IMR-90 (cell line): ENCODE data around the gene CAMK2G. TPM values are rescaled to one million over a fixed set of nuclear protein-coding genes. Genes with fewer than 3 reads are reported as not detected.

Source experiments
- ATAC-seq: fragments of 200-7000 bp; cut with Tn5 transposase; 2 replicates; pipeline ENCODE4 v1.9.1; 2020; ENCODE audit warnings: low read depth, mild to moderate bottlenecking, moderate library complexity
- BruUV-seq: library from RNA; stranded (reverse); fragments of 400-500 nt; replicated peaks from 2 replicates; lab custom pipeline; 2021; lab: Mats Ljungman, UMichigan
- CTCF ChIA-PET: fragments of 300-600 bp; formaldehyde crosslinking; extraction: SDS; loops from one replicate; lab custom pipeline; 2021; ENCODE audit warnings: antibody characterized with exemption; lab: Yijun Ruan, JAX
- POLR2A ChIA-PET: fragments of 300-600 bp; sonication (Branson Sonifier 250); formaldehyde crosslinking; loops from one replicate; lab custom pipeline; 2022; ENCODE audit warnings: antibody characterized with exemption; ENCODE audit not compliant: unreplicated experiment; lab: Charles Lee
- DNase-seq: peaks from one replicate; pipeline ENCODE4 v3.0.0; 2013
- H2AFZ ChIP-seq: replicated peaks from 2 replicates; pipeline ENCODE3; 2013; ENCODE audit warnings: low read length, mild to moderate bottlenecking; ENCODE audit not compliant: poor library complexity
- H2AK5ac ChIP-seq: 2 replicates; pipeline ENCODE4 v1.6.1; 2013; ENCODE audit warnings: low read depth, low read length, inconsistent platforms
- H2AK9ac ChIP-seq: replicated peaks from 2 replicates; pipeline ENCODE3; 2013; ENCODE audit warnings: mild to moderate bottlenecking, low read depth, low read length, moderate library complexity; ENCODE audit not compliant: poor library complexity
- H2BK120ac ChIP-seq: 2 replicates; pipeline ENCODE4 v1.6.1; 2013; ENCODE audit warnings: low read depth, low read length, inconsistent platforms
- H2BK15ac ChIP-seq: 3 replicates; pipeline ENCODE4 v1.6.1; 2013; ENCODE audit warnings: low read depth, low read length, inconsistent platforms
- H2BK20ac ChIP-seq: 2 replicates; pipeline ENCODE4 v1.6.1; 2013; ENCODE audit warnings: low read depth, mild to moderate bottlenecking, inconsistent platforms, low read length, moderate library complexity
- H2BK5ac ChIP-seq: 2 replicates; pipeline ENCODE4 v1.6.1; 2013; ENCODE audit warnings: mild to moderate bottlenecking, low read depth, low read length, inconsistent platforms; ENCODE audit not compliant: poor library complexity, severe bottlenecking
- H3K14ac ChIP-seq: replicated peaks from 2 replicates; pipeline ENCODE4 v1.6.1; 2013; ENCODE audit warnings: low read depth, low read length, inconsistent platforms
- H3K18ac ChIP-seq: 2 replicates; pipeline ENCODE4 v1.6.1; 2013; ENCODE audit warnings: low read depth, low read length, control low read depth
- H3K23ac ChIP-seq: 2 replicates; pipeline ENCODE4 v1.6.1; 2013; ENCODE audit warnings: low read depth, low read length, inconsistent platforms
- H3K27ac ChIP-seq: 2 replicates; pipeline ENCODE4 v1.5.1; 2013; ENCODE audit warnings: mild to moderate bottlenecking, control low read depth, low read length; ENCODE audit not compliant: insufficient read depth
- H3K27me3 ChIP-seq: 2 replicates; pipeline ENCODE4 v1.6.1; 2013; ENCODE audit warnings: low read length; ENCODE audit not compliant: control insufficient read depth, insufficient read depth
- H3K36me3 ChIP-seq: 2 replicates; pipeline ENCODE4 v1.6.1; 2013; ENCODE audit warnings: low read length, mixed read lengths; ENCODE audit not compliant: control insufficient read depth, insufficient read depth
- H3K4ac ChIP-seq: 2 replicates; pipeline ENCODE4 v1.6.1; 2013; ENCODE audit warnings: low read depth, low read length, inconsistent platforms
- H3K4me1 ChIP-seq: 2 replicates; pipeline ENCODE4 v1.6.1; 2013; ENCODE audit warnings: low read length, mixed read lengths; ENCODE audit not compliant: control insufficient read depth, insufficient read depth
- H3K4me2 ChIP-seq: 2 replicates; pipeline ENCODE4 v1.6.1; 2013; ENCODE audit warnings: low read depth, mild to moderate bottlenecking, control low read depth, low read length, moderate library complexity
- H3K4me3 ChIP-seq: 2 replicates; pipeline ENCODE4 v1.5.1; 2013; ENCODE audit warnings: low read depth, mild to moderate bottlenecking, control low read depth, low read length, moderate library complexity; ENCODE audit not compliant: insufficient read depth
- H3K56ac ChIP-seq: 2 replicates; pipeline ENCODE4 v1.6.1; 2013; ENCODE audit warnings: low read length, inconsistent platforms; ENCODE audit not compliant: insufficient read depth; ENCODE audit errors: extremely low read depth
- H3K79me1 ChIP-seq, 2 experiments: 2 replicates each; pipeline ENCODE4 v1.6.1; 2013; ENCODE audit warnings: low read length in 2 of 2, inconsistent platforms in 1 of 2, low read depth in 1 of 2
- H3K9ac ChIP-seq: 2 replicates; pipeline ENCODE4 v1.6.1; 2013; ENCODE audit warnings: low read depth, low read length, control low read depth
- H3K9me1 ChIP-seq: 2 replicates; pipeline ENCODE4 v1.6.1; 2013; ENCODE audit warnings: low read length, inconsistent platforms; ENCODE audit not compliant: insufficient read depth
- H3K9me3 ChIP-seq: 2 replicates; pipeline ENCODE4 v1.6.1; 2013; ENCODE audit warnings: low read length; ENCODE audit not compliant: control insufficient read depth, insufficient read depth
- H4K20me1 ChIP-seq: 2 replicates; pipeline ENCODE4 v1.6.1; 2013; ENCODE audit warnings: low read length, inconsistent platforms; ENCODE audit not compliant: insufficient read depth
- H4K5ac ChIP-seq: 2 replicates; pipeline ENCODE4 v1.6.1; 2013; ENCODE audit warnings: mild to moderate bottlenecking, low read depth, low read length, control low read depth
- H4K8ac ChIP-seq, 2 experiments: 2 replicates each; pipeline ENCODE4 v1.6.1; 2013; ENCODE audit warnings: low read depth in 2 of 2, low read length in 2 of 2, control low read depth in 1 of 2, inconsistent platforms in 1 of 2
- H4K91ac ChIP-seq: 2 replicates; pipeline ENCODE4 v1.6.1; 2013; ENCODE audit warnings: low read depth, low read length, inconsistent platforms; ENCODE audit not compliant: insufficient read depth
- POLR2A ChIP-seq: IDR thresholded peaks from 2 replicates; pipeline ENCODE4 v1.6.1; 2012; ENCODE audit warnings: mild to moderate bottlenecking, low read depth, low read length
- SMC3 ChIP-seq: fragments of 150-350 bp; IDR thresholded peaks from 2 replicates; pipeline ENCODE4 v1.6.1; 2016; ENCODE audit warnings: low read depth, mild to moderate bottlenecking, antibody characterized with exemption, low read length, moderate library complexity
- WGBS, 2 experiments: methylation state at CpG; one replicate each; pipeline versions ENCODE4 v1.1.5 to v1.1.7; 2013; ENCODE audit warnings: missing lambda C conversion rate in 2 of 2; ENCODE audit not compliant: insufficient read length in 1 of 2; ENCODE audit errors: extremely low coverage in 2 of 2; 5-methylcytosine and 5-hydroxymethylcytosine counted together
- dilution Hi-C: fragments of 300-500 bp; cut with HindIII; formaldehyde crosslinking; loops from one replicate; pipeline ENCODE4 v1.14.3; 2018; ENCODE audit warnings: low sequenced_read_pairs; ENCODE audit not compliant: unreplicated experiment
- in situ Hi-C: fragments of 300-500 bp; cut with MboI; formaldehyde crosslinking; loops from 3 replicates; pipeline ENCODE4 v1.14.3; 2019; ENCODE audit warnings: low sequenced_read_pairs, inconsistent platforms, mixed read lengths
- intact Hi-C: fragments of 100-400 bp; cut with micrococcal nuclease; formaldehyde crosslinking; loops from 2 replicates; pipeline ENCODE4 v1.10.0; 2022
- microRNA-seq, 2 experiments: library from miRNA; stranded (forward) in 1 of 2; unstranded in 1 of 2; fragments of 10-50 nt in 1 of 2; fragments of <30 nt in 1 of 2; gene quantifications in 1 of 2; microRNA quantifications in 1 of 2; one replicate each; pipeline versions ENCODE3 to v1.1.0; 2013 to 2020; ENCODE audit not compliant: insufficient read depth in 1 of 2, insufficient read length in 1 of 2, unreplicated experiment in 1 of 2
- polyA plus RNA-seq, 3 experiments: library from polyadenylated mRNA; depleted of rRNA; stranded (reverse); fragments of >200 nt; gene quantifications; 2 replicates each; pipeline ENCODE4 v1.2.3, GENCODE V29; 2012; ENCODE audit warnings: low replicate concordance in 1 of 3
- small RNA-seq, 5 experiments: library from RNA; depleted of rRNA; stranded (forward); fragments of <200 nt; gene quantifications; one replicate each; pipeline ENCODE3, GENCODE V24; 2012
- total RNA-seq: library from RNA; depleted of rRNA; stranded (reverse); fragments of >200 nt; gene quantifications from 2 replicates; pipeline ENCODE4 v1.2.3, GENCODE V29; 2012; rRNA removed

CAMK2G gene
- total and polyA plus RNA-seq, 2 of the 4 experiments (the other 2 are of a cell fraction) = 20.4 to 25.4 TPM

- WGBS, 2 experiments = 17% methylated on average over 2 of the region's 2 CpGs; no CpG with 5 or more reads in 1 of the 2 experiments
- TF ChIP-seq SMC3 = 0 out of 2 replicates have a peak, but pooled peaks have one; percentile 2
- no peak for TF ChIP-seq POLR2A
- DNase-seq = peak; percentile 53
- ATAC-seq = peak; percentile 64
- no peaks in the 10 kb centered on the region for H3K9me3 ChIP-seq
- BruUV-seq = no TSS peak
- no peak overlapping the region for H2BK120ac ChIP-seq
- ChIA-PET CTCF (no interaction called here), POLR2A (no interaction called here)
- peaks cover 71% of the 10 kb centered on the region for H3K36me3 ChIP-seq
- H2BK5ac ChIP-seq = peak overlapping the region; percentile 1
- no peak overlapping the region for H3K56ac ChIP-seq
- no peak overlapping the region for H3K4me3 ChIP-seq
- H3K27me3 ChIP-seq = no peaks in the 10 kb centered on the region
- H4K91ac ChIP-seq = no peak overlapping the region
- H3K14ac ChIP-seq = no peak overlapping the region
- in situ Hi-C loops = no loop called here
- no peak overlapping the region for H3K4me2 ChIP-seq
- no peak overlapping the region; the same call in 1 of the 2 replicates for H3K23ac ChIP-seq
- H3K18ac ChIP-seq = no peak overlapping the region
- H4K20me1 ChIP-seq = peaks cover 33% of the 10 kb centered on the region
- peak overlapping the region in 1 of 2 experiments; percentile 26; a peak in 1 of 4 replicates for H4K8ac ChIP-seq
- peaks cover 57 to 77% of the 10 kb centered on the region in 2 experiments for H3K79me1 ChIP-seq
- peaks cover 27% of the 10 kb centered on the region for H3K9me1 ChIP-seq
- no peak overlapping the region for H2BK20ac ChIP-seq
- H3K9ac ChIP-seq = no peak overlapping the region
- dilution Hi-C loops = no loop called here
- H3K4me1 ChIP-seq = peaks cover 11% of the 10 kb centered on the region
- H3K4ac ChIP-seq = no peak overlapping the region
- no peak overlapping the region for H4K5ac ChIP-seq
- no peak overlapping the region for H2BK15ac ChIP-seq
- H2AFZ ChIP-seq = no peak overlapping the region
- H2AK9ac ChIP-seq = no peak overlapping the region
- no peak overlapping the region for H2AK5ac ChIP-seq
- intact Hi-C loops = no loop called here
- H3K27ac ChIP-seq = no peak overlapping the region
These were observed 111.4 kb downstream of the CAMK2G start for GRCh38 chr10:73762915-73763314.

Small RNA genes lying within 50 kb of the gene (microRNA-seq; reads per million reads assigned to microRNA genes)
- gene AC022400.9 (ENCODE audit: insufficient read depth, insufficient read length) = not detected
- not detected for gene ZSWIM8-AS1 (ENCODE audit: insufficient read depth, insufficient read length)

Small RNA genes lying within 50 kb of the gene (small RNA-seq; reads per million reads assigned to genes)
- gene AC022400.9 (0 reads per million in 5 experiments), gene ZSWIM8-AS1 (0 reads per million in 5 experiments)

Other genes with a start within 250 kb of the CAMK2G start
- under 0.01 and 0.18 TPM in 2 replicates for gene MYOZ1, start 233.1 kb downstream of the CAMK2G start, total RNA-seq
- gene MYOZ1, start 233.1 kb downstream of the CAMK2G start, polyA plus RNA-seq (2012; rRNA removed) = 0.27 and 0.29 TPM in 2 replicates
- under 0.01 and 0.18 TPM in 2 replicates for gene SYNPO2L, start 218.5 kb downstream of the CAMK2G start, total RNA-seq
- 0.62 and 0.75 TPM in 2 replicates for gene SYNPO2L, start 218.5 kb downstream of the CAMK2G start, polyA plus RNA-seq (2012; rRNA removed)
- gene AGAP5, start 176.4 kb downstream of the CAMK2G start, total RNA-seq = 1.4 and 1.8 TPM in 2 replicates
- gene AGAP5, start 176.4 kb downstream of the CAMK2G start, polyA plus RNA-seq (2012; rRNA removed) = 4.1 TPM in 2 replicates
- gene SEC24C, start 130.2 kb downstream of the CAMK2G start, total RNA-seq = 66.4 and 74.2 TPM in 2 replicates
- gene SEC24C, start 130.2 kb downstream of the CAMK2G start, polyA plus RNA-seq (2012; rRNA removed) = 84.2 and 88.9 TPM in 2 replicates
- 11.5 and 13.9 TPM in 2 replicates for gene CHCHD1, start 92.5 kb downstream of the CAMK2G start, total RNA-seq
- 21.0 and 24.9 TPM in 2 replicates for gene CHCHD1, start 92.5 kb downstream of the CAMK2G start, polyA plus RNA-seq (2012; rRNA removed)
- 16.8 and 16.9 TPM in 2 replicates for gene ZSWIM8, start 88.9 kb downstream of the CAMK2G start, total RNA-seq
- 103 and 119 TPM in 2 replicates for gene ZSWIM8, start 88.9 kb downstream of the CAMK2G start, polyA plus RNA-seq (2012; rRNA removed)
- 5.6 TPM in 2 replicates for gene NDST2, start 63.0 kb downstream of the CAMK2G start, total RNA-seq
- gene NDST2, start 63.0 kb downstream of the CAMK2G start, polyA plus RNA-seq (2012; rRNA removed) = 14.6 and 16.5 TPM in 2 replicates
- gene PLAU, start 36.6 kb upstream of the CAMK2G start, total RNA-seq = 115 and 123 TPM in 2 replicates
- gene PLAU, start 36.6 kb upstream of the CAMK2G start, polyA plus RNA-seq (2012; rRNA removed) = 230 and 283 TPM in 2 replicates
- 283 and 316 TPM in 2 replicates for gene VCL, start 123.6 kb upstream of the CAMK2G start, total RNA-seq
- 193 and 227 TPM in 2 replicates for gene VCL, start 123.6 kb upstream of the CAMK2G start, polyA plus RNA-seq (2012; rRNA removed)